ENCODE results near the gene ACCSL. TPM values are rescaled to one million over a fixed set of nuclear protein-coding genes. Genes with fewer than 3 reads are reported as not detected.

Gene ACCSL
- polyA plus RNA-seq, 1 donor: not detected

GRCh38 chr11:44058275-44058674 lies 10.5 kb downstream of the ACCSL start:
- no peak for DNase-seq

GRCh38 chr11:44065161-44065661 lies 17.4 kb downstream of the ACCSL start:
- DNase-seq: no peak

- peak; percentile 91 for DNase-seq
These were observed 18.3 kb downstream of the ACCSL start, which contains the start of gene ACCS for GRCh38 chr11:44065841-44066731. Gene ACCS (plus strand): TSS chr11:44066270. CDS start chr11:44067628, 1,358 bp downstream.

GRCh38 chr11:44066732-44067141 lies 19.0 kb downstream of the ACCSL start:
- no peak for DNase-seq

- DNase-seq: no peak
These were observed 19.5 kb downstream of the ACCSL start for GRCh38 chr11:44067266-44067665.

GRCh38 chr11:44068180-44068579 lies 20.4 kb downstream of the ACCSL start:
- no peak for DNase-seq

GRCh38 chr11:44071157-44071556 lies 23.4 kb downstream of the ACCSL start:
- DNase-seq: no peak

GRCh38 chr11:44072757-44073658 lies 25.2 kb downstream of the ACCSL start:
- no peak for DNase-seq

- DNase-seq: no peak
These were observed 31.0 kb downstream of the ACCSL start for GRCh38 chr11:44078794-44079193.

GRCh38 chr11:44079376-44079775 lies 31.6 kb downstream of the ACCSL start:
- DNase-seq: no peak

- no peak for DNase-seq
These were observed 33.2 kb downstream of the ACCSL start for GRCh38 chr11:44080951-44081350.

GRCh38 chr11:44082645-44083044 lies 34.9 kb downstream of the ACCSL start:
- no peak for DNase-seq

- no peak for DNase-seq
These were observed 35.7 kb downstream of the ACCSL start for GRCh38 chr11:44083433-44083832.

GRCh38 chr11:44083906-44084305 lies 36.1 kb downstream of the ACCSL start:
- no peak for DNase-seq

GRCh38 chr11:44085330-44085729 lies 37.5 kb downstream of the ACCSL start:
- DNase-seq: no peak

- no peak for DNase-seq
These were observed 40.6 kb downstream of the ACCSL start for GRCh38 chr11:44088377-44088776.

- no peak for DNase-seq
These were observed 41.1 kb downstream of the ACCSL start for GRCh38 chr11:44088871-44089270.

GRCh38 chr11:44090539-44090938 lies 42.8 kb downstream of the ACCSL start:
- DNase-seq: no peak

- peak; percentile 86 for DNase-seq
These were observed 46.6 kb downstream of the ACCSL start for GRCh38 chr11:44094260-44094868.

GRCh38 chr11:44095506-44096359 lies 48.0 kb downstream of the ACCSL start, which contains the start of gene EXT2:
Gene EXT2 (plus strand): TSS chr11:44095678. CDS start chr11:44107713, 12,035 bp downstream.
- DNase-seq: peak; percentile 79
